AG09309 (cell line): Measurements from ENCODE around the gene GIMAP8.

Experiments used
- DNase-seq: peaks from one replicate; pipeline ENCODE4 v3.0.0-alpha.2; 2010; ENCODE audit warnings: low read depth
- H3K4me3 ChIP-seq: 2 replicates; pipeline ENCODE4 v1.5.1; 2011; ENCODE audit warnings: mild to moderate bottlenecking, low read depth, low read length, moderate library complexity; ENCODE audit not compliant: control insufficient read depth
- TF ChIP-seq, protein P1 (sequence below): IDR thresholded peaks from 2 replicates; pipeline ENCODE4 v1.5.1; 2011; ENCODE audit warnings: mild to moderate bottlenecking, low read depth, low read length, inconsistent platforms; ENCODE audit not compliant: insufficient read depth, control insufficient read depth; ENCODE audit errors: missing control alignments

The GIMAP8 gene

DNA sequence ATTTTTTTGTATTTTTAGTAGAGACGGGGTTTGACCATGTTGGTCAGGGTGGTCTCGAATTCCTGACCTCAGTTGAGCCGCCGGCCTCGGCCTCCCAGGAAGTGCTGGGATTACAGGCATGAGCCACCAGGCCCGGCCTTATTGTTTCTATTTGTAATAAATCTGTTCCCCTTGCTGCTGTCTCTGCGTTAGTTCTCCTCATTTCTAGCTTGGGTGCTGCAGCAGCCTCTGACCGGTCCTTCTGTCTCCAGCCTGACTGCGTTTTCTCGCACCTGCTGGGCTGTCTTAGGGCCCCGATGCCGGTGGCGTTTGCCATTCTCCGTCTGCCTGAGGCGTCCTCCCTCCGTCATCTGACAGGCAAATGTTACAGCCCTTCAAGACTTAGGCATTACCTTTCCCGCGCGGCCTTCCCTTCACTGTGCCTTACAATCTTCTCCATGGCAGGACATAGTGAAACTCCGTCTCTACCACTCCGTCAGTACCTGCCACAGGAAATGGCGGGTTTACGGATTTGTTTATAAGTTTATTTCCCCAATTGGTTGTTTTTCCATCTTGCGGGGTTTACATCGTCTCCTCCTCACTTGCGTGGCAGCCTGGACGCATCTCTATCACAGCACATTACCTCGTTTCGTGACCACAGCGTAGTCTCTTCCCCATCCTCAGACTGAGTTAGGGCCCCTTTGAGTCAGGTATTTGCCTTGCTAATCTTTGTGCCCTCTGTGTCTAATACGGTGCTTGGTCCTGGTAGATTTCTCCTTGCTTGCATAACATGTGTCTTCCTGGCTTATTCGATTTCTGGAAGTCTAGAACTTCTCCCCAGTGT is 2.3 kb upstream of the GIMAP8 start:
- no peak for DNase-seq
- TF ChIP-seq, protein P1, sequence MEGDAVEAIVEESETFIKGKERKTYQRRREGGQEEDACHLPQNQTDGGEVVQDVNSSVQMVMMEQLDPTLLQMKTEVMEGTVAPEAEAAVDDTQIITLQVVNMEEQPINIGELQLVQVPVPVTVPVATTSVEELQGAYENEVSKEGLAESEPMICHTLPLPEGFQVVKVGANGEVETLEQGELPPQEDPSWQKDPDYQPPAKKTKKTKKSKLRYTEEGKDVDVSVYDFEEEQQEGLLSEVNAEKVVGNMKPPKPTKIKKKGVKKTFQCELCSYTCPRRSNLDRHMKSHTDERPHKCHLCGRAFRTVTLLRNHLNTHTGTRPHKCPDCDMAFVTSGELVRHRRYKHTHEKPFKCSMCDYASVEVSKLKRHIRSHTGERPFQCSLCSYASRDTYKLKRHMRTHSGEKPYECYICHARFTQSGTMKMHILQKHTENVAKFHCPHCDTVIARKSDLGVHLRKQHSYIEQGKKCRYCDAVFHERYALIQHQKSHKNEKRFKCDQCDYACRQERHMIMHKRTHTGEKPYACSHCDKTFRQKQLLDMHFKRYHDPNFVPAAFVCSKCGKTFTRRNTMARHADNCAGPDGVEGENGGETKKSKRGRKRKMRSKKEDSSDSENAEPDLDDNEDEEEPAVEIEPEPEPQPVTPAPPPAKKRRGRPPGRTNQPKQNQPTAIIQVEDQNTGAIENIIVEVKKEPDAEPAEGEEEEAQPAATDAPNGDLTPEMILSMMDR: no peak
- no peak overlapping the region for H3K4me3 ChIP-seq

DNA sequence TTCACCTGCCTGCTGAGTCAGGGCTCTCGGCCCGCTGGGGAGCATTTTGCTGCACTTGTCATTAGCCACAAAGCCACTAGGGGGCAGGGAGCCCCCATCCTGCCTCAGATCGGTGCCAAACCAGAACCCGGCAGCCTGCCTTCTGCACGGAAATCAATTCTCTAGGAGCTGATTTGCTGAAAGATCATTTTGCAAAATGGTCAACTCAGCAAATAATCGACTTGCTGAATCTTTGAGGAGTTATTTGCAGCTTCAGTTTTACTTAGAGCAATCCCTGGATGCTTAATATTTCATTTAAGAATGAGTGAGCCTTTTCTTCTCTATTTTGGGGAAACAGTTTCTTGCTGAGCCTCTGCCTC is 1.7 kb upstream of the GIMAP8 start:
- DNase-seq: no peak
- H3K4me3 ChIP-seq: no peak overlapping the region
- TF ChIP-seq, protein P1: peak; percentile 87

DNA sequence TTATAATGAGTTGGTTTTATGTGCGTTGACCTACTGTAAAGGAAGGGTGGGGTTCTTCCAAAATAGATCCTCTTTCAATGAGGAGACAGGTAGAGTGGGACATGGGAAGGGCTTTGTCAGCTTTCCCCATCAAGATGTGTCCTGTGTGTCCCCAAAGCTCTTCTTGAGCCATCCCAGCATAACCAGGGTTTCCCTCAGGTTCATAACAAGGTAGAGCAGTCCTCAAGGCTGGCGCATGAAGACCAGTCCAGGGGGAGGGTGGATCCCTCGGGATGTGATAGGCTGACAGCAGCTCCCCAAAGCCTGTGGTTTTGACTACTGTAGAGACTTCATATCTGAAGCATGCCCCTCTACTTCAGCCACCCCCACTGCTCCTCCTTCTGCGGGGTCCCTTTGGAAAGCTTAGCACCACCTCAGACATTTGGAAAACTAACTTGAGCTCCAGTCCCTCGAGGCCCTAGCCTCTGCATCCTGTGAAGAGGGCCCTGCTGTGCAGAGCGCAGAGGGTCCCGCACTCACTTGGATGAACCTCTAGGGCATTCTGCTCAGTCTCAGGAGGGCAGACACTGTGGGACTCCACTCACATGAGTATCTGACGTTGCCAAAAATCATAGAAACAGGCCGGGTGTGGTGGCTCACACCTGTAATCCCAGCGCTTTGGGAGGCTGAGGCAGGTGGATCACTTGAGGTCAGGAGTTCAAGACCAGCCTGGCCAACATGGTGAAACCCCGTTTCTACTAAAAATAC is 1.1 kb upstream of the GIMAP8 start:
- TF ChIP-seq, protein P1: no peak
- no peak overlapping the region for H3K4me3 ChIP-seq

DNA sequence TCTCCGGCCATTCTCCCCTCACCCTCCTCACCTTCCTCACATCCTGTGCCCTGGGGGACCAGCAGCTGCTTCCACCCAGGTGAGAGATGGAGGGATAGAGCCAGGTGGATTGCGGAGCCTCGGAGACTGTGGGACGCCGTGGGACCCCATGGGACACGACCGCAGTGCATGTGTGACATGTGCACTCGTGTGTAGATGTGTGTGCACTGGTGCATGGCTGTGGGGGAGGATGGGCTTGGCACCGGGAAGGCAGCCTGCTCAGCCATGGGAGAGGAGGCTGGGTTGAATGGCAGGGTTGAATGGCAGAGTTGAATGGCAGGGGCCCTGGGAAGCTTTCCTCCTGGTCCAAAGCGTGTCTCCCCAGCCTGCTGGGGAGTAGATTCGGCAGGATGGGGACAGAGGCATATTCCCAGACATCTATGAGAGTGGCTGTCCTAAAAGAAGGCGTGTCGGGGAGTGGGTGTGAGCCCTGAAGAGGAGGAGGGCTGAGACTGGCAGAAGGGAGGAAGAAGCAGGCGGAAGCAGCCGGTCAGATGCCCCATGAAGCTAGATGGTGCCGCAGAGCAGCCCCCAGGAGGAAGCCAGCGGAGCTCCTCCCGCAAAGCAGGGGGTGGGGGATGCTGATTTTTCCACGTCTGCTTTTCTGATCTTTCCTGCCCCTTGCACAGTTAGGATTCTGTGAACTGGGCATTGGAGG is 815 bp downstream of the GIMAP8 start:
- no peak overlapping the region for H3K4me3 ChIP-seq
- TF ChIP-seq, protein P1: no peak
- no peak for DNase-seq

More for the DNA sequence above, 1.1 kb upstream of the GIMAP8 start:
- DNase-seq: no peak

DNA sequence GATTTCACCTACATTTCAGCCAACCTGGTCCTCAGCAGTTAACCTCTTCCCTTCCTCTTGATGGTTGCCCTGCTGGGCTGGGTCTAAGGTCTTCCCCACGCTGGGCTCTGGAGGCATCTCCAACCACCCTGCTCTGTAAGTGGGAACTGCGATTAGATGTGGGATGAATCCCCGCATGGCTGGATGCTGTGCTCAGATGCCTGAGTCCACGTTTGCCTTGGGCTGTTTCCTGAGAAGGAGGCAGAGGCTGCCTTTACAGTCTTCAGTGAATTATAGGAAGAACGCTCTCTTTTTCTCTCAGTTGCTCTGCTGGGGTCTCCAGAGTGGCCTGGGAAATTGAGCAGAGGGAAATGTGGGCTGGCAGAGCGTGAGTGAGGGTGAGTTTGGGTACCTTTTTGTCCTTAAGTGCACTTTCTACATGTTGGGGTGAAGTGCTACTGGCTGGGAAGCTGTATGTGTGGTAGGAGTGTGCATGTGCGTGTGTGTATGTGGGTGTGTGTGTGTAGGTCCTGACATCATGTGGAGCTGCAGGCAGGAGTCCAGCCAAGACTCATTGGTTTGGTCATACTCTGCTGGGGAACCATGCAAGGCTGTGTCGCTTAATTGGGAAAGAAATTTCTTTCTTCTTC is 1.5 kb downstream of the GIMAP8 start:
- no peak for DNase-seq
- TF ChIP-seq, protein P1: no peak
- no peak overlapping the region for H3K4me3 ChIP-seq

DNA sequence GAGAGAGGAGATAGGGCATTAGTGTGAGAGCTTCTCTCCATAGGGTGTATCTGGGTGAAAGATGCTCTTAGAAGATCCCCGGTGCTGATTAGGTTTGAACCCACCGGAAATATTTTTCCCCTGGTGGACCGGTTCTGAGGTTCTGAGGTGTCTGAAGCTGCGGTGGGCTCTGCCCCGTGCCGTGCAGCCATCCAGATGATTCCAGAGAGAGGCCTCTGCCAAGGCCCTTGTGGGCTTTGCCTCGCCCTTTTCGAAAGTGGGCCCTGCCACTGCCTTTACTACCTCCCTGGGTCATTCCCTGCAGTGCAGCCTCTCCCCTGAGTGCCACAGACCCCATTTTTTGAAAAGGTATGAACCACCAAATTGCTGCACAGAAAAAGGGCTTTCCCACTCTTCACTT is 2.8 kb downstream of the GIMAP8 start:
- DNase-seq: no peak
- no peak overlapping the region for H3K4me3 ChIP-seq
- TF ChIP-seq, protein P1: no peak
